GM12878 (cell line): Measurements from ENCODE around the gene CRB2. TPM values are rescaled to one million over a fixed set of nuclear protein-coding genes. Genes with fewer than 3 reads are reported as not detected.

ENCODE experiments used
- ATAC-seq: fragments of 200-7000 bp; cut with Tn5 transposase; 3 replicates; pipeline ENCODE4 v1.9.1; 2020; ENCODE audit warnings: mild to moderate bottlenecking, moderate library complexity
- BruUV-seq: library from RNA; stranded (reverse); fragments of 400-500 nt; replicated peaks from 2 replicates; lab custom pipeline; 2021; lab: Mats Ljungman, UMichigan
- CTCF ChIA-PET: fragments of 300-600 bp; sonication (Branson Sonifier 250); formaldehyde crosslinking; extraction: SDS; loops from one replicate; lab custom pipeline; 2021; ENCODE audit warnings: inconsistent platforms; lab: Yijun Ruan, JAX
- POLR2A ChIA-PET: fragments of 350-600 bp; formaldehyde crosslinking; extraction: SDS; loops from one replicate; lab custom pipeline; 2021; ENCODE audit warnings: inconsistent platforms; lab: Charles Lee
- RAD21 ChIA-PET: fragments of 300-600 bp; sonication (Branson Sonifier 250); formaldehyde crosslinking; loops from one replicate; lab custom pipeline; 2023; ENCODE audit warnings: antibody characterized with exemption; ENCODE audit not compliant: unreplicated experiment; lab: Charles Lee
- SMC1A ChIA-PET: fragments of 300-600 bp; sonication (Branson Sonifier 250); formaldehyde crosslinking; loops from one replicate; lab custom pipeline; 2023; ENCODE audit not compliant: unreplicated experiment, uncharacterized antibody; lab: Charles Lee
- DNase-seq: peaks from one replicate; pipeline ENCODE4 v3.0.0-alpha.2; 2011; ENCODE audit warnings: low read depth, low spot score
- FAIRE-seq: peaks from 3 replicates; lab custom pipeline; 2011; peaks lifted over from hg19 to GRCh38; lab: Jason Lieb, UNC
- H2AFZ ChIP-seq: 2 replicates; pipeline ENCODE4 v1.6.0; 2011; ENCODE audit warnings: low read depth, low read length, control low read depth; ENCODE audit not compliant: control insufficient read depth
- H3K27ac ChIP-seq: 2 replicates; pipeline ENCODE4 v1.5.1; 2011; ENCODE audit warnings: control low read depth; ENCODE audit not compliant: control insufficient read depth, insufficient read depth
- H3K27me3 ChIP-seq, 2 experiments: replicated peaks in 1 of 2; 2 replicates each; pipeline versions ENCODE4 v1.6.0 to v1.6.1; 2011; ENCODE audit warnings: low read length in 1 of 2; ENCODE audit not compliant: control insufficient read depth in 2 of 2, insufficient read depth in 2 of 2
- H3K36me3 ChIP-seq, 2 experiments: 2 replicates each; pipeline ENCODE4 v1.5.1; 2011; ENCODE audit warnings: low read length in 1 of 2; ENCODE audit not compliant: control insufficient read depth in 2 of 2, insufficient read depth in 2 of 2
- H3K4me1 ChIP-seq: 2 replicates; pipeline ENCODE4 v1.6.1; 2011; ENCODE audit warnings: mild to moderate bottlenecking, low read length, moderate library complexity, mixed read lengths; ENCODE audit not compliant: control insufficient read depth, insufficient read depth
- H3K4me2 ChIP-seq: 2 replicates; pipeline ENCODE4 v1.6.0; 2011; ENCODE audit warnings: control low read depth; ENCODE audit not compliant: control insufficient read depth, insufficient read depth
- H3K4me3 ChIP-seq: fragments of 200-600 bp; sonication (generic); 2 replicates; pipeline ENCODE4 v1.5.1; 2016
- H3K79me2 ChIP-seq: 2 replicates; pipeline ENCODE4 v1.6.0; 2011; ENCODE audit warnings: low read length; ENCODE audit not compliant: control insufficient read depth, insufficient read depth
- H3K9ac ChIP-seq: 2 replicates; pipeline ENCODE4 v1.8.0; 2011; ENCODE audit warnings: low read length, control low read depth, mixed read lengths; ENCODE audit not compliant: control insufficient read depth, insufficient read depth
- H3K9me3 ChIP-seq: replicated peaks from 3 replicates; pipeline ENCODE4 v1.5.1; 2011; ENCODE audit warnings: mild to moderate bottlenecking, low read length; ENCODE audit not compliant: control insufficient read depth, insufficient read depth
- H4K20me1 ChIP-seq: 2 replicates; pipeline ENCODE4 v1.6.0; 2011; ENCODE audit not compliant: control insufficient read depth, insufficient read depth
- CHD2 ChIP-seq: IDR thresholded peaks from 2 replicates; pipeline ENCODE4 v1.6.1; 2011; ENCODE audit warnings: low read depth, low read length, improper control_type of control experiment, borderline replicate concordance
- KAT2A ChIP-seq: conservative IDR thresholded peaks from 2 replicates; pipeline ENCODE4 v1.6.1; 2011; ENCODE audit warnings: low read depth, low read length; ENCODE audit not compliant: control insufficient read depth
- NR2F1 ChIP-seq: fragments of 450-650 bp; conservative IDR thresholded peaks from 2 replicates; pipeline ENCODE4 v1.6.1; 2017; ENCODE audit warnings: mild to moderate bottlenecking
- PAX5 ChIP-seq: IDR thresholded peaks from 2 replicates; pipeline ENCODE4 v1.6.1; 2011; ENCODE audit warnings: low read depth, low read length, borderline replicate concordance
- SMAD1 ChIP-seq: fragments of 450-650 bp; IDR thresholded peaks from 2 replicates; pipeline ENCODE4 v1.6.1; 2018; ENCODE audit warnings: mild to moderate bottlenecking, low read depth; ENCODE audit not compliant: partially characterized antibody
- YY1 ChIP-seq: IDR thresholded peaks from 2 replicates; pipeline ENCODE4 v1.6.1; 2011; ENCODE audit warnings: low read depth, mild to moderate bottlenecking, low read length
- WGBS: methylation state at CpG from one replicate; pipeline ENCODE4 v1.1.6; 2016; ENCODE audit warnings: low lambda C conversion rate; ENCODE audit not compliant: insufficient replicate concordance, insufficient coverage; ENCODE audit errors: missing lambda C conversion rate; 5-methylcytosine and 5-hydroxymethylcytosine counted together
- in situ Hi-C: fragments of 300-500 bp; cut with MboI; formaldehyde crosslinking; loops from 9 replicates; pipeline ENCODE4 v1.14.3; 2018; ENCODE audit warnings: mixed read lengths
- intact Hi-C: fragments of 100-400 bp; cut with micrococcal nuclease; formaldehyde crosslinking; loops from one replicate; pipeline ENCODE4 v1.14.2; 2022; ENCODE audit not compliant: unreplicated experiment
- polyA plus RNA-seq, 11 experiments: library from polyadenylated mRNA; depleted of rRNA in 4 of 11; unstranded in 6 of 11; stranded (reverse) in 5 of 11; fragments of >200 nt; fragmentation: Nextera tagmentation in 4 of 11; fragmentation: Illumina TruSeq in 1 of 11; extraction: Ambion mirVana in 4 of 11; extraction: Trizol in 1 of 11; gene quantifications; 1 replicate in 1 of 11; 2 replicates in 10 of 11; pipeline versions ENCODE4 v1.2.1 to v1.2.3, GENCODE V29; 2011 to 2016; ENCODE audit warnings: inconsistent platforms in 2 of 11, missing spikeins in 2 of 11, low read depth in 1 of 11
- total RNA-seq, 4 experiments: library from RNA; depleted of rRNA in 3 of 4; stranded (reverse); fragments of >200 nt in 3 of 4; fragmentation: Illumina TruSeq in 1 of 4; extraction: Trizol in 1 of 4; gene quantifications; 2 replicates each; pipeline versions ENCODE4 v1.2.1 to v1.2.3, GENCODE V29; 2013 to 2021
- TF ChIP-seq, protein P1 (sequence below): fragments of 450-650 bp; IDR thresholded peaks from 2 replicates; pipeline ENCODE4 v1.6.1; 2017; ENCODE audit warnings: mild to moderate bottlenecking, low read depth, inconsistent platforms; ENCODE audit not compliant: poor library complexity, severe bottlenecking

The CRB2 gene
- total and polyA plus RNA-seq, 10 of the 15 experiments (the other 5 are each of a cell fraction or from before 2014, with no cell fraction given): 0.01 to 0.80 (median 0.23) TPM; not detected in 3

GRCh38 chr9:123349691-123350480, 6.1 kb upstream of the CRB2 start (continued):
- no peak for TF ChIP-seq PAX5
- 0 out of 2 replicates have a peak, but pooled peaks have one; percentile 20 for TF ChIP-seq CHD2
- peak; percentile 56; the same call in 1 of the 2 replicates for TF ChIP-seq YY1
- TF ChIP-seq, all 136 proteins: peak for 11

DNA sequence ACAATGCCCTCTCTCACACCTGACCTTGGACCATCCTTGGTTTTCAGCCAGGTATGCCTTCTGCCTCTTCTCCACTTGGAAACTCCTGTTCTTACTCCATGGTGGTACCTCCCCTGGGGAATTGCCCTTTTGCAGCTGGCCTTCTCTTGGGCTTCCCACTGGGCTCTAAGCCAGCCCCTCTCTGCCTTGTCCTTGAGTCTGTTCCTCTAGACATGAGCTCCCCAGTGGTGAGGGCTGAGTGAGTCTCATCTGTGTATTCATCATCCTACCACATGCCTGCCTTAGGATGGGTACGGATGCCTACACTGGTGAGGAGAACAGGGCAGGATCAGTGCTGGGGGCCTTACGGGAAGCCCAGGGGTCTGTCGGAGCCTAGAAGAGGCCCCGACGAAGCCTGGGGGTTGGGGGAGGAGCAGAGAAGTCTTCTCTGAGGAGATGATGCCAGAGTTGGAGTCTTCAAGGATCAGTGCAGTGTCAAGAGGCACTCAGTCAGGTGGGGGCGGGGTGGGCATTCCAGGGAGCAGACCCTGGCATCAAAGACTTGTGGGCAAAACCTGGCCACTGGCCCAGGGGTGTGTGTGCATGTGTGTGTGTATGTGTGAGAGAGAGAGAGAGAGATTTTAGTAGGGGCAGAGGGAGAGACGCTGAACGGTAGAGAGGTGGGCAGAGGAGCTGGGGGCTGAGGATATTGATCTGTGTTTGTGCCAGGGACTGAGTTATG, 5.2 kb upstream of the CRB2 start:
- Histone ChIP-seq H3K4me2 (no peak overlapping the region), H3K36me3 (no peaks in the 10 kb centered on the region), H3K9me3 (no peaks in the 10 kb centered on the region), H3K27me3 (no peaks in the 10 kb centered on the region; a peak in 1 of 4 replicates), H3K9ac (no peak overlapping the region), H2AFZ (no peak overlapping the region), H3K4me1 (peaks cover 6% of the 10 kb centered on the region), H3K4me3 (no peak overlapping the region), H3K79me2 (no peaks in the 10 kb centered on the region), H4K20me1 (no peaks in the 10 kb centered on the region), H3K27ac (no peak overlapping the region)
- ChIA-PET CTCF (interaction anchor here (0.6 to 4.4 kb wide), 38 partner anchors 9 to 540 kb away, joined by 3 to 115 read pairs (median 8); no protein-coding TSS in a partner anchor), RAD21 (interaction anchor here (0.8 to 3.4 kb wide), 19 partner anchors 11 to 852 kb away, joined by 3 to 47 read pairs (median 5); no protein-coding TSS in a partner anchor), POLR2A (no interaction called here), SMC1A (interaction anchor here (0.7 to 3.6 kb wide), 21 partner anchors 12 to 888 kb away, joined by 3 to 52 read pairs (median 4); no protein-coding TSS in a partner anchor)
- intact Hi-C loops (loop anchor here (1.0 to 10.0 kb wide), 3 partner anchors 248 to 356 kb away; no protein-coding TSS in a partner anchor), in situ Hi-C loops (loop anchor here (5.0 to 10.0 kb wide), 4 partner anchors 37 to 886 kb away; partner anchors contain the start of gene PDCL)
- WGBS: 55% methylated on average over 8 of the region's 8 CpGs
- TF ChIP-seq KAT2A (no peak), NR2F1 (no peak), SMAD1 (no peak)
- TF ChIP-seq, protein P1, sequence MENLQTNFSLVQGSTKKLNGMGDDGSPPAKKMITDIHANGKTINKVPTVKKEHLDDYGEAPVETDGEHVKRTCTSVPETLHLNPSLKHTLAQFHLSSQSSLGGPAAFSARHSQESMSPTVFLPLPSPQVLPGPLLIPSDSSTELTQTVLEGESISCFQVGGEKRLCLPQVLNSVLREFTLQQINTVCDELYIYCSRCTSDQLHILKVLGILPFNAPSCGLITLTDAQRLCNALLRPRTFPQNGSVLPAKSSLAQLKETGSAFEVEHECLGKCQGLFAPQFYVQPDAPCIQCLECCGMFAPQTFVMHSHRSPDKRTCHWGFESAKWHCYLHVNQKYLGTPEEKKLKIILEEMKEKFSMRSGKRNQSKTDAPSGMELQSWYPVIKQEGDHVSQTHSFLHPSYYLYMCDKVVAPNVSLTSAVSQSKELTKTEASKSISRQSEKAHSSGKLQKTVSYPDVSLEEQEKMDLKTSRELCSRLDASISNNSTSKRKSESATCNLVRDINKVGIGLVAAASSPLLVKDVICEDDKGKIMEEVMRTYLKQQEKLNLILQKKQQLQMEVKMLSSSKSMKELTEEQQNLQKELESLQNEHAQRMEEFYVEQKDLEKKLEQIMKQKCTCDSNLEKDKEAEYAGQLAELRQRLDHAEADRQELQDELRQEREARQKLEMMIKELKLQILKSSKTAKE: no peak
- DNase-seq (no peak), ATAC-seq (no peak), FAIRE-seq (no peak)
- no TSS peak for BruUV-seq
